ENCODE measurements around the gene LNPK.

GRCh38 chr2:176002688-176003210, 682 bp upstream of the LNPK start:
- TF ChIP-seq POLR2A (IDR thresholded peaks at IDR 0.05) (no peak), CTCF (IDR thresholded peaks at IDR 0.05) (no peak)

Measured in testis (tissue), 2 donors.